HG03066 (cell line): Measurements from ENCODE around the gene FLRT2.

Experiments used
- ATAC-seq: cut with Tn5 transposase; IDR thresholded peaks from one replicate; pipeline ENCODE4 v1.9.1; 2021; ENCODE audit warnings: low read depth; ENCODE audit not compliant: unreplicated experiment

The FLRT2 gene, protein sequence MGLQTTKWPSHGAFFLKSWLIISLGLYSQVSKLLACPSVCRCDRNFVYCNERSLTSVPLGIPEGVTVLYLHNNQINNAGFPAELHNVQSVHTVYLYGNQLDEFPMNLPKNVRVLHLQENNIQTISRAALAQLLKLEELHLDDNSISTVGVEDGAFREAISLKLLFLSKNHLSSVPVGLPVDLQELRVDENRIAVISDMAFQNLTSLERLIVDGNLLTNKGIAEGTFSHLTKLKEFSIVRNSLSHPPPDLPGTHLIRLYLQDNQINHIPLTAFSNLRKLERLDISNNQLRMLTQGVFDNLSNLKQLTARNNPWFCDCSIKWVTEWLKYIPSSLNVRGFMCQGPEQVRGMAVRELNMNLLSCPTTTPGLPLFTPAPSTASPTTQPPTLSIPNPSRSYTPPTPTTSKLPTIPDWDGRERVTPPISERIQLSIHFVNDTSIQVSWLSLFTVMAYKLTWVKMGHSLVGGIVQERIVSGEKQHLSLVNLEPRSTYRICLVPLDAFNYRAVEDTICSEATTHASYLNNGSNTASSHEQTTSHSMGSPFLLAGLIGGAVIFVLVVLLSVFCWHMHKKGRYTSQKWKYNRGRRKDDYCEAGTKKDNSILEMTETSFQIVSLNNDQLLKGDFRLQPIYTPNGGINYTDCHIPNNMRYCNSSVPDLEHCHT

GRCh38 chr14:85529803-85530574, at the start of gene FLRT2:
Gene FLRT2 (plus strand): TSS chr14:85530144. CDS start chr14:85621515, 91,371 bp downstream.
- ATAC-seq: no peak

GRCh38 chr14:85481471-85481870, 48.5 kb upstream of the FLRT2 start:
- no peak for ATAC-seq

GRCh38 chr14:85482552-85482951, 47.4 kb upstream of the FLRT2 start:
- no peak for ATAC-seq

DNA sequence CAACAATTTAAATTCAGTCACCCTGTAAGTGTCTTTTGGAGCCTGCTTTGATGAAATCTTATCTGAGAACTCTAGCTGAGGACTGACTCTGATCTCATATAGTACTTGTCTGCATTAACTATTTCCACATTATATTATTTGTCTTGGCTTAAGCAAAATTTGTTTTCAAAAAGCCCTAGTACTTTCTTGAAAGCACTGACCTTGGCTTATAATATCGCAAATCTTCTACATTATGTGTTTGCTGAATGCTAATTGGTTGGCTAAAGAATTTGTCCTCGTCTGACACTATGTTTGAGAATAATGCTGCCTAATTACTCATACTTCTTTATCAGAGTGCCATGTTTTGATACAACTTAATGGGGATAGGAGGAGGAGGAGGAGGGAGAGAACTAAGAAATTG, 46.9 kb upstream of the FLRT2 start:
- no peak for ATAC-seq

DNA sequence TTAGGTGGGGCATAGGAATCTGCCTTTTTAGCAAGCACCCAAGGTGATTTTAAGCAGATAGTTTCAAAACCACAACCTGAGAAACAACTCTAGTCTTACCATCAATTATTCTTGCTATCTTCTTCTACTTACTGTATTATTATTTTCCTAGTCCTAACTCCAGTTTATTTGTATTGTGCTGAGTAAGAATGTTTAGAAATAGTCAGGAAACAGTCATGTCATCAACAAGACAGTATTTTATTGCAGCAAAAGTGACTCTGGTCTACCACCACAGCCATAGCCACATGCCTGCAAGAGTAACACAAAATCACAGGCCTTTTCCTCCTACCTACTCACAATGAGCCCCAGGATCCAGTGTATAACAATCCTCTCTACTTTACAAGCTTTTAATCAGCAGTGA, 46.3 kb upstream of the FLRT2 start:
- ATAC-seq: no peak

DNA sequence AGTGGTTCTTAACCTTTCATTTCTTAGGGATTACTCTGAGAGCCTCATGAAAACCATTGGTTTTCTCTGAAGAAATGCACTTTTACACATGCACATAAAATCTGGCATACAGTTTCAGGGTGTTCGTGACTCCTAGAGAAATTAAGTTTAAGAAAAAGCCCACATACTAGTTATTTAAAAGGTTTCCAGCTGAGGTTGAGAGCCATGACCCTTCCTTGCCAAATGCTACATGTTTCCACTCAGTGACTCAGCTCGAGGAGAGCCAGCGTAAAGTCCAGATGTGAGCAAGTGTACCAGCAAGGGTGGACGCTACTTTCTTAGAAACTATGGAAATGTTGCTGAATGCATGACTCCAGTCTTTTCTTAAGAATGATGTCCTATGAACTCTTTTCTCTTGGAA, 42.7 kb upstream of the FLRT2 start:
- ATAC-seq: no peak

- ATAC-seq: no peak
Measured at GRCh38 chr14:85501751-85502150, 28.2 kb upstream of the FLRT2 start.

DNA sequence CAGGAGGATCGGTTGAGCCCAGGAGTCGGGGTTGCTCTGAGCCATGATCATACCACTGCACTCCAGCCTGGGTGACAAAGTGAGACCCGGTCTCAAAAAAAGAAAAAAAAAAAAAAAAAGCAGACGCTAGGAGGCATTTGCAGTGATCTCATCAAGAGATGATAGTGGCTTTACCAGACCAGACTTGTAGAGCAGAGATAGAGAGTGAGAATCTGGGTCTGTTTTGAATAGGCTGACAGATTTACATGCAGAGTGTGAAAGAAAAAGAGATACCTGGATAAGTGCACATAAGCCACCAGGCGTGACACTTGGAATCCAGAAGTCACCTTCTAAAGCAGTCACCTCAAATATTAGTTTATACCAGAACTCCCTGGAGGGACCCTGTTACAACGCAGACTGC, 21.1 kb upstream of the FLRT2 start:
- no peak for ATAC-seq

- no peak for ATAC-seq
Measured at GRCh38 chr14:85512451-85512850, 17.5 kb upstream of the FLRT2 start.

DNA sequence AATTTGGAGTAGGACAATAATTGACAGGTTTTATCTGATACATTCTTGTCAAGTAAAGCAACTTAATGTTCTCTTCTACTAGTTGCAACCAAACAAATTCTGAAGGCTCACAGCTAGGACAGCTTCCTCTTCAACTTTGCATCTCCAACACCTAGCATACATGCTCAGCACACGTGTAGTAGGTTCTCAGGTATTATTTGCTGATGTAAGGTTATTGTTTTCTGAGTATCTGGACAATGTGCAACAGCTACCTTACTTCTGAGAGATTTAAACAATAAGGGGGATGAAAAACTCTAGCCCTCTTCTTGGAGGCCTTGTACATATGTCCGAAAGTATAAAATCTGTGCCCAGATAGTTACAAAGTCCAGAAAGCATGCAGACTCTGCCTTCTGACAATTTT, 15.5 kb upstream of the FLRT2 start:
- ATAC-seq: no peak

- ATAC-seq: no peak
Measured at GRCh38 chr14:85516239-85517113, 13.5 kb upstream of the FLRT2 start.

- no peak for ATAC-seq
Measured at GRCh38 chr14:85517114-85517688, 12.7 kb upstream of the FLRT2 start.

DNA sequence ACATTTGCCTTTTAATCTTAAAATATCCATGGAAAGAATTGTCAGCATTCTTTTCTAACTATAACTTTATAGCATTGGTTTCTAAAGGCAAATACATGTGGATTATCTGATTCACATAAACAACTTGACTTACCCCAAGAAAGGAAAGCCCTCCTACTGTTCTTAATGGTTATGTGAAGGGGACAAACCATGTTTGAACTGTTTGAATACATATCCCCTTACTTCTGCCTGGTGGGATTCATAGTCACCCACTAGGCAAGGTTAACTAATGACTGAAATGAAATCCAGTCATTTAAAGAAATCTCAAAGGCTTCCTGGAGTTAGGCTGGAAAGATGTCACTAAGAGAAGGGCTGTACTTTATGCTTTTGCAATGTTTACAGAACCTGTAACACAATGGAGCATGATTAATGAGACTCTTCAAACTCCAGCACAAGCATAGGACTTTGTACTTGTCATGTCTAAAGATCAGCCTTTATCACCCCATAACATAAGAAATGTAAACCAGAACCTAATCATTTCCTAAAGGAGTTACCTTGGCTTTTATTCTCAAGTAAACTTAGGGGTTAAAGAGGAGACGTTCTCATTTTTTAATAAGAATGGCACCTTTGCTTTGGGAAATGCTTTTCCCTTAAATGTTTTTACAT, 10.2 kb upstream of the FLRT2 start:
- no peak for ATAC-seq

DNA sequence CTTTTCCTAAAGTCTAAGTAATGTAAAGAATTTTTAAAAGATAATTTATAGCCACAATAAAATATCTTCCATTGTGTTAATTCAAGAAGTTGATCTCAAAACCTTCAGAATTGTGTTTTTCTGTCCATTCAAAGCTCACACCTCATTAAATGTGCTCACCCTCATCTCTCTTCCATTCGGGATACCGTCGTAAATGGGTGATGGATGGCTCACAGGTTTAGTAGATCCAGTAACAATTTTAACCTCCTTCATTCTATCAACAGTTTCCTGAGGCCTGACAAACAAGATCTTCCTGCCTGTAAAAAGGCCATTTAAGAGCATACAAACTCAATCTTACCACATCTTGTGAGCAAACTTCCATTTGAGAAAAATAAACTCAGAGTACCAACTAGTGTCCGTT, 9.4 kb upstream of the FLRT2 start:
- no peak for ATAC-seq

DNA sequence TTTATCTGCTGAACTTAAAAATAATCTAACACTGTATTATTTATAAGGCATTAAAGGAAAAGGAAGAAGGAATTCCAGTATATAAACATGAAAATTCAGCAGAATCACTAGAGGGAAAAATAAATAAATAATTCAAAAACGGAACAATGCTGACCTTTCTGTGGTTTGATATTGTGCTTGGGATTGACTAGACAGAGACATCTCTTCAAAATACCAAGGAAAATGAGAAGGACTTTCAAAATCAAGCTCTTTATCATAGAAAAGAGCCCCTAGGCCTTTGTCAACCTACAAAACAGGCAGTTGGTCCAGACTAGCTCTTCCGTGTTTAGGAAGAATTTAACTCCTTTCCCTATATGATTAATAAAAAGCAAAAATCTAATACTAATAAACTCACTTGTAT, 6.3 kb upstream of the FLRT2 start:
- ATAC-seq: no peak

DNA sequence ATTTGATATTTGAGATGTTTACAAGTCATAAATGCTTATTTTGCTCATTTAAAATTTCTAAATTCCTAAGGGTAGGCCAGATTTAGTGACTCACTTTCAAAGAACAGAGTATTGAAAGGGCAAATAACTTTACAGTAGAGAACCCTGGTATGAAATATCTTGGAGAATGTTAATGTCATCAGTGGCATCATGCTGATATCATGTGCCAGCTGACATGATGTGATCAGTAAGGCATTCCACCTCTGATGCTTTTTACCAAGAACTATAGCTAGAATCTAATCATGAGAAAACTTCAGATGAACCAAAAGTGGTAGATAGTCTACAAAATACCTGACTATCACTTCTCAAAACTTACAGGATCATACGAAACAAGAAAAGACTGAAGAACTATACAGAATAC, 2.9 kb upstream of the FLRT2 start:
- no peak for ATAC-seq

- ATAC-seq: no peak
Measured at GRCh38 chr14:85527445-85528035, 2.4 kb upstream of the FLRT2 start.

GRCh38 chr14:85528080-85528896, 1.7 kb upstream of the FLRT2 start:
- no peak for ATAC-seq
